ENCODE measurements around the gene RAB32.

The RAB32 gene

DNA sequence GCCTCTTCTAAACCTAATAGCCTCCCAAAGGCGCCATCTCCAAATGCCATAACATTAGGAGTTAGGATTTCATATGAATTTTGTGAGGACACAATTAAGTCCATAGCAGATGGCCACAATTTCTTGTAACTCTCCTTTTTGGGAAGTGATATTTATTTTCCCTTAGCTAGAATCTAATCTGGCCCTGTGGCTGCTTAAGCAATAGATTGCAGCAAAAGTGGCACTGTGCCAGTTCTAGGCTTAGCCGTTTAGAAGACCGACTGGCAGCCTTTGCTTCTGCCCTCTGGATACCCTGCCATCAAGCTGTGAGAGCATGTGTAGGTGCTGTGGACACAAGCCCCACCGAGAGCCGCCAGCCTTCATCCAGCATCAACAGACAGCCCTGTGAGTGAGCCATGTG is 39.2 kb downstream of the RAB32 start:
- DNase-seq (ENCODE audit: low spot score), result no peak

DNA sequence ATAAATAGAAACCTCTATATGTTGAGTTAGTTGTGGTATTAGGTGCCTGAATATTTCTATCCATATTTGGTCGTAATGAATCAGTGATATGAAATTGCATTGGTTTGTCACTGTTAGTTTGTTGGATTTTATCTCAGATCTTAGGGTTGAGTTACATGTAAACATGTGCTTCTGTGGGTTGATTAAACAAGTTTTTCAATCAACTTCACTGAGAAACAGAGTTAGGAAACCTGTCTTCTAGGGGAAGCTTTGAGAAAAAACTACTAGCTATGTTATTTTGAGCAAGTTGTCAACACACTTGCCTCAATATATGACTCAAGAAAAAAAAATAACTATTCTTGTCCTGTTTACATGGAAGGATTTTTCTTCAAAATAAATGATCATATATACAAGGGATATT is 40.3 kb downstream of the RAB32 start:
- no peak for DNase-seq (ENCODE audit: low spot score)

- DNase-seq (ENCODE audit: low spot score), result no peak
Observed at GRCh38 chr6:146587459-146587858, 43.8 kb downstream of the RAB32 start.

- DNase-seq (ENCODE audit: low spot score), result no peak
Observed at GRCh38 chr6:146590492-146590891, 46.9 kb downstream of the RAB32 start.

DNA sequence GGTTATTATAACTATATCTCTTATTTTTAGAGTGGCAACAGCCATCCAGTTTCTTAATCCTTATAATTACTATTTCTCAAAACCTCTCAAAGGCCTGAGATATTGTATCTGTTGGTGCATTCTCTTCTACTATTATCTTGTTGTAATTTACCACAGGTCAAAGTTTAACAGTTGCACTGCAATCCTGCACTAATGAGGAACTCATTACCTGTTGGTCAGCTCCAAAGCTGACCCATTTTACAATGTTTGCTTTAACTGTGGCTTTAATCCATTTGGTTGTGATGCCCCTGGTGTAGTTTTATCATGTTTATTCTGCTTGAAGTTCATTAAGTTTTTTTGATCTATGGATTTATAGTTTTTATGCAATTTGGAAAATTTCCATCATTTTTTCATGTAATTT is 48.8 kb downstream of the RAB32 start:
- DNase-seq (ENCODE audit: low spot score), result no peak

- DNase-seq (ENCODE audit: low spot score), result no peak
Observed at GRCh38 chr6:146593986-146594385, 50.4 kb downstream of the RAB32 start.

DNA sequence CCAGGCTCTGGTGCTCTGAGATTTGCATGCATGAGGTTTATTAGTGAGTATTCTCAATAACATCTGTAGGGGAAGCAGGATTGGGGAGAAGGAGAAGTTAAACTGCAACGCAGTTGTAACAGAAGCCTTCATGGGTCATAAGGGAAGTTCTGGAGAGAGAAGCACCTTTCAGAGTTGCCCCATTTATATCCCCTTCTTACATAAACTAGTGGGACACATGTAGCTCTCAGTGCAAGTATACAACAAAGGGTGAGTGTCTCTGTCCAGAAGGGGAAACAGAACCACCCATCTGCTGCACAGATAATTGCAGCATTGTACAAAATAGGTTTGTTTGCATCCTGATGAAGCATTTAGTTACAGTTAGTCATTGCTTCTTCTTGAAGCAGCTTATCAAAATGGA is 50.9 kb downstream of the RAB32 start:
- DNase-seq (ENCODE audit: low spot score), result no peak

GRCh38 chr6:146595972-146596731 is 52.5 kb downstream of the RAB32 start:
- peak; percentile 2 for DNase-seq (ENCODE audit: low spot score)

DNA sequence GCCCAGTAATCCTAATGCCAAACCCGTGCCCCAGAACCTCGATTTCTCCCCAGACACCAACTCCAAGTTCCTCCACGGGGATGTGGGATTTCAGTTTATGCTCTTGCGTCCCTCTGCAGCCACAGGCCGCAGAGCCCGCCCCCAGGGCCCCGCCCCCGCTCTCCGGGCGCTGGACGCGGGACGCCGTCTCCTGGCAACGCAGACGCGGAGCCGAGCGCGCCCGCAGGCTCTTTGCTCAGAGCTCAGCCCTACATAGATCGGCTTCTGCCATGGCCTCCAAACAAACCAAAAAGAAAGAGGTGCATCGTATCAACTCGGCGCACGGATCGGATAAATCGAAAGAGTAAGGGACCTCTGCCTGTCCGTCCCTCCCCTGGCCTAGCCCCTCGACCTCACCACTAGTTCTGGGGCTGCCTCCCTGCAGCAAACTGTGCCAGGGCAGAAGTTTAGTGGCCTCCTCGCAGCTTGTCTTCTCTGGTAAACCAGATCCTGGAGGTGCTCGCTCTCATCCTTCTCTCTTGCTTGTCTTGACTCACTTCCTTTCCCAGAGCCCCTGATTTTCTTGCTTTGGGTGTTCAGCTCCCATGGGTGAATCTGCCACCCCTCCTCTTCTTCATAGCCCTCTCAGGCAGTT is 55.3 kb downstream of the RAB32 start, which contains the start of gene ADGB:
TSS of gene ADGB (plus strand) at position 201 of the 634 bp plus-strand sequence. CDS start at position 270, 69 bp downstream.
- DNase-seq (ENCODE audit: low spot score), result no peak

DNA sequence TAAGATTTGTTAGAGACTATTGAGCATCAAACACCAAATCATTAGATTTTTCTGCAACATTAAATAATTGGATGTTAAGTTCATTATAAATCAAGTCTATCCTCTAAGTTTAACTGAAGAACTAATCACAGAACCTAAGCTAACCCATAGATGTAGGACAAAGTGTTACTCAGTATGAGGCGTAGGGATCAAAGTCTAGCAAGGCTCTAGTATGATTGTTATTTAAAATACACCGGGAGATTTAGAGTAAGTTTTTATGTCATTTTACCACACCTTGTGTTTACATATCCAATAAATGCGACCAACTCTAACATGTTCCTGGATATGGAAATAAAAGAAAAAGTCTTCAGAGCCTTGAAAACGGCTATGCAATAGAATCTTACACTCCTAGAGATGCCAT is 57.7 kb downstream of the RAB32 start:
- DNase-seq (ENCODE audit: low spot score), result no peak

GRCh38 chr6:146602526-146602925 is 58.9 kb downstream of the RAB32 start:
- DNase-seq (ENCODE audit: low spot score), result no peak
